Colonic mucosa (tissue), 4 donors: Measurements from ENCODE around the gene INPP4A. TPM values are rescaled to one million over a fixed set of nuclear protein-coding genes. Genes with fewer than 3 reads are reported as not detected.

ENCODE experiments used
- DNase-seq: peaks from one replicate; pipeline ENCODE4 v3.0.0-alpha.2; 2020
- H3K27ac ChIP-seq: fragments of 200-600 bp; one replicate; pipeline ENCODE4 v1.8.0; 2021
- H3K27me3 ChIP-seq: fragments of 200-600 bp; one replicate; pipeline ENCODE4 v1.8.0; 2021
- H3K36me3 ChIP-seq: fragments of 200-600 bp; one replicate; pipeline ENCODE4 v1.8.0; 2021
- H3K4me1 ChIP-seq: fragments of 200-600 bp; one replicate; pipeline ENCODE4 v1.8.0; 2021; ENCODE audit warnings: mild to moderate bottlenecking
- H3K4me3 ChIP-seq: fragments of 200-600 bp; one replicate; pipeline ENCODE4 v1.8.0; 2021
- H3K9ac ChIP-seq, 2 donors: one replicate each; pipeline ENCODE4 v1.7.0; 2013; ENCODE audit warnings: control low read depth in 2 of 2, low read depth in 2 of 2, low read length in 2 of 2
- H3K9me3 ChIP-seq: fragments of 200-600 bp; one replicate; pipeline ENCODE4 v1.8.0; 2021
- CTCF ChIP-seq: fragments of 200-600 bp; IDR thresholded peaks from one replicate; pipeline ENCODE4 v1.8.0; 2022; ENCODE audit warnings: antibody characterized with exemption, mild to moderate bottlenecking
- intact Hi-C: fragments of 100-400 bp; cut with DNase I; formaldehyde crosslinking; loops from one replicate; pipeline ENCODE4 v1.14.1; 2022
- total RNA-seq, 2 donors: library from RNA; stranded (reverse); fragmentation: NEBNext Ultra II Directional in 1 of 2; extraction: Animal tissue kit (Norgen Biotek cat#: 25700) in 1 of 2; gene quantifications; one replicate each; pipeline ENCODE4 v1.2.1, GENCODE V29; 2021
- donor health status: healthy.
- donor health status: DM: no; HTN: no; CAD: no.
- donor health status: DM: no; HTN: no; CAD: no.

The INPP4A gene
- total RNA-seq, 2 donors from 2014 or later: 11.5 to 17.9 TPM

DNA sequence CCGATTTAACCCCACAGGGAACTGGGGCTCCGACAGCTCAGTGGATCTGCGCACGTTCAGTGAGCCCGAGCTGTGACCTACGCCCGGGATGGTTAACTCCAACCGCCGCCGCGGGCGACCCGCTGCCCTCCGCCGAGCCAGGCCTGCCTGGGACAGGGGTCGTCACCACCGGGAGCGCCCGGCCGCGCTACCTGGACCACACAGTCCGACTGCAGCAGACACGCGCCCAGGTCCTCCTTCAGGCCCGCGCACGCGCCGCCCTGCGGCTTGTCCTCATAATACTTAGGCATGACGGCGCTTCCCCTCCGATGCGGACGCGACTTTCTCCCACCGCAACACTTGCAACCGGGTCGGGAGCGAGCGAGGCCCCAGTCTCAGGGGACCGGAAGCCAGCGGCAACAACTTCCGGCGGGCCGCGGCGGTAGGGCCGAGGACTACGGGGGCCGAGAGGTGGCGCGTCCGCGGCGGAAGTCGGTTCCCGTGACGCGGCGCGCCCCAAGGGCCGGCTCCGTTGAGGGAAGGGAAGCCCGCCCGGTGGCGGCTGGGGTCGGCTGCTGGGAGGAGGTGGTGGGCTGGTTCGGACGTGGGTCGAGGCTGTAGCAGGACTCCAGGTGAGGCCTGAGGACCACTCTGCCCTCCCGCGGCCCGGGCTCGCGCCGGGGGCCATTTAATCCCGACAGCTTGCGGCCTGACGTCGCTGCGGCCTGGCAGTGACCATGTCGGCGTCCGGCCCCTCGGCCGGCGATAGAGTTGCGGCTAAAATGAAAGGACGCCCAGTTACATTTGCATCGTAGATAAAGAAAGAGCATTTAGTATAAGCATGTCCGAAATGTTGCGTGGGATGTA lies 163.7 kb downstream of the INPP4A start, which contains the start of the genes COA5 and UNC50:
Gene COA5, minus strand, starts transcription at position 397 of the 846 bp plus-strand sequence. Its CDS starts 107 bp downstream, at position 290.
Gene UNC50, plus strand, starts transcription at position 474 of the 846 bp plus-strand sequence. CDS start 1,171 bp downstream, outside the sequence.
- H3K36me3 ChIP-seq: no peaks in the 10 kb centered on the region
- H3K9ac ChIP-seq: peak within 1 kb of the TSS; percentile 93 to 98
- peak within 1 kb of the TSS; percentile 99 for H3K4me3 ChIP-seq
- DNase-seq: peak; percentile 90
- no peaks in the 10 kb centered on the region for H3K9me3 ChIP-seq
- H3K4me1 ChIP-seq: peaks cover 14% of the 10 kb centered on the region
- no peaks in the 10 kb centered on the region for H3K27me3 ChIP-seq
- TF ChIP-seq CTCF: no peak
- H3K27ac ChIP-seq: peak within 1 kb of the TSS; percentile 87
- intact Hi-C loops: no loop called here

GRCh38 chr2:98608962-98609604 lies 164.4 kb downstream of the INPP4A start:
- H3K9ac ChIP-seq: peak overlapping the region; percentile 93 to 98
- no peak for DNase-seq
- peak overlapping the region; percentile 99 for H3K4me3 ChIP-seq
- H3K36me3 ChIP-seq: no peaks in the 10 kb centered on the region
- intact Hi-C loops: no loop called here
- peaks cover 14% of the 10 kb centered on the region for H3K4me1 ChIP-seq
- H3K27me3 ChIP-seq: no peaks in the 10 kb centered on the region
- TF ChIP-seq CTCF: no peak
- H3K9me3 ChIP-seq: no peaks in the 10 kb centered on the region
- peak overlapping the region; percentile 87 for H3K27ac ChIP-seq

DNA sequence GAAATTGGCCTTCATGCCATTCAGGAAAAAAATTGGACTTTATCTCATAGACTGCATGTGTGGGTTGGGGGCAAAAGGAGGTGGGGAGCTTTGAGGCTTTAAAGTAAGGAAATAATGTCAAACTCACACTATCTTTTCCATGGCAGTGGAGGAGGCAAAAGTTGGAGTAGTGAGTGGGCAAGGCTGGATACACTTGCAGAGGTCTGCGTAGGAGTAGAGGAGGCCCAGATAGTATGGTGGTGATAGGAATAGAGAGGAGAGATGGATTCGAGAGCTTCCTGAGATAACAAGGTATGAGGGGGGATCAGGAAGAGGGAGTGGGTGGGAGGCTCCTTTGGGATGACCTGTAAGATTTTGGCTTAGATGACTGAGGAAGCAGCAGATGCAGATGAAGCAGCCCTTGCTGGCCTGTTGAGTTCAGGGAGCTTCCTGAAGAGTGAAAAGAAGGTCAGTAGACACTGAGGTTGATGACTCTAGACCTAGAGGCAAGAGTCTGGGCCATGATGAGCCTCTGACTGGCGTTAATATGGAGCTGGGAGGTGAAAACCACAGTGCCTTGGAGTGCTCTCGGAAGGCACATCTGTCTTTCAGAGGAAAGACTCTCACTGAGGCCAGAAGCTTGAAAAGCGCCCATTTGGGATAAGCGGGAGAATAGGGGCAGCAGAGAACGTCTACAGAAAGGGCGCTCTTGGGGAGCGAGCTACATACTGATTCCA lies 169.5 kb downstream of the INPP4A start:
- H3K9me3 ChIP-seq: no peaks in the 10 kb centered on the region
- no peak for DNase-seq
- peaks cover 14% of the 10 kb centered on the region for H3K4me1 ChIP-seq
- H3K27me3 ChIP-seq: no peaks in the 10 kb centered on the region
- intact Hi-C loops: no loop called here
- no peak overlapping the region for H3K4me3 ChIP-seq
- no peak overlapping the region for H3K27ac ChIP-seq
- TF ChIP-seq CTCF: no peak
- H3K36me3 ChIP-seq: peaks cover 3% of the 10 kb centered on the region
- H3K9ac ChIP-seq: no peak overlapping the region

DNA sequence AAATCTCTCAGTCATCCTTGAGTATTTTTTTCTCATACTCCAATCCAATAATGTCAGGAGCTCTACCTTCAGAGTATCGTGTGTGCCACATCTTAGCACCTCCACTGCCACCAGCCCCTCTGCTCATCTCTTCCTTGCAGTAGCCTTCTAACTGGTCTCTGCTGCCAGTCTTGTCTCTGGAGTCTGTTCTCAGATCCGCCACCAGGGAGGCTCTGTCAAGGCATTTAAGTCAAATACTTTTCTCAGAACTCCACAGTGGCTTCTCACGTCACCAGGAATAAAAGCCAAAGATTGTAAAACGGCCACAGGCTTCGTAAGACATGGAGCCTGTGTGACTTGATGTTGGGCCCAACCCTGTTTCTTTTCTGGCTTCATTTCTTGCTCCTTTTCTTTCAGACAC lies 170.8 kb downstream of the INPP4A start:
- no peak overlapping the region for H3K4me3 ChIP-seq
- H3K27me3 ChIP-seq: no peaks in the 10 kb centered on the region
- TF ChIP-seq CTCF: no peak
- DNase-seq: no peak
- peaks cover 3% of the 10 kb centered on the region for H3K4me1 ChIP-seq
- no peak overlapping the region for H3K27ac ChIP-seq
- H3K36me3 ChIP-seq: peaks cover 3% of the 10 kb centered on the region
- H3K9ac ChIP-seq: no peak overlapping the region
- intact Hi-C loops: no loop called here
- no peaks in the 10 kb centered on the region for H3K9me3 ChIP-seq

- Histone ChIP-seq H3K27ac (no peak overlapping the region), H3K27me3 (no peaks in the 10 kb centered on the region), H3K9ac (no peak overlapping the region), H3K36me3 (peaks cover 3% of the 10 kb centered on the region), H3K4me1 (no peaks in the 10 kb centered on the region), H3K9me3 (no peaks in the 10 kb centered on the region), H3K4me3 (no peak overlapping the region)
- no peak for DNase-seq
- no peak for TF ChIP-seq CTCF
- intact Hi-C loops: no loop called here
Observed at GRCh38 chr2:98617149-98617548, 172.5 kb downstream of the INPP4A start.
